ENCODE results near the gene ZNF714. TPM values are rescaled to one million over a fixed set of nuclear protein-coding genes. Genes with fewer than 3 reads are reported as not detected.

ZNF714 gene
- total RNA-seq, 1 experiment from 2014 or later, result 20.0 TPM

- no peak overlapping the region for H3K27ac ChIP-seq (ENCODE audit: low read depth, low read length)
- intact Hi-C loops (cut with micrococcal nuclease), result no loop called here
- no peak overlapping the region for H2AFZ ChIP-seq (ENCODE audit: low read depth, low read length, poor library complexity, severe bottlenecking)
- no peaks in the 10 kb centered on the region for H3K27me3 ChIP-seq (ENCODE audit: insufficient read depth, low read length)
- no peaks in the 10 kb centered on the region for H3K4me1 ChIP-seq (ENCODE audit: control insufficient read depth in 1 of 2, insufficient read depth in 2 of 2, low read length in 2 of 2)
- ChIA-PET POLR2A (no interaction called here), RAD21 (ENCODE audit: low non-redundant PET in 1 of 2, low total read pairs in 2 of 2, uncharacterized antibody in 2 of 2, unreplicated experiment in 2 of 2) (no interaction called here), CTCF (no interaction called here)
- no peak overlapping the region for H3K9ac ChIP-seq (ENCODE audit: low read length)
- BruUV-seq (replicated peaks), result no TSS peak
- no peak for ATAC-seq
- H3K4me3 ChIP-seq (replicated peaks in 1 of 2; ENCODE audit: low read depth in 1 of 2, low read length in 2 of 2), result no peak overlapping the region
- DNase-seq (ENCODE audit: low read depth, low spot score), result no peak
- no peaks in the 10 kb centered on the region; the same call in 1 of the 2 replicates for H4K20me1 ChIP-seq (ENCODE audit: insufficient read depth)
- 0 out of 2 replicates have a peak, but pooled peaks cover 7% of the 10 kb centered on the region for H3K79me2 ChIP-seq (ENCODE audit: insufficient read depth, low read length)
- TF ChIP-seq POLR2A (IDR thresholded peaks at IDR 0.05; ENCODE audit: borderline replicate concordance, extremely low read depth, insufficient read depth, insufficient read length) (no peak), CEBPB (IDR thresholded peaks at IDR 0.05; ENCODE audit: low read depth) (no peak), ZFX (IDR thresholded peaks at IDR 0.05) (no peak), SRF (IDR thresholded peaks at IDR 0.05; ENCODE audit: low read depth) (no peak), CBX3 (IDR thresholded peaks at IDR 0.05; ENCODE audit: low read depth) (no peak), REST (IDR thresholded peaks at IDR 0.05; ENCODE audit: low read depth) (no peak), CTCF (IDR thresholded peaks at IDR 0.05 in 2 of 3, conservative IDR thresholded peaks at IDR 0.05 in 1 of 3; ENCODE audit: borderline replicate concordance in 1 of 3, insufficient read depth in 1 of 3, low read depth in 2 of 3, low read length in 2 of 3) (no peak)
- H3K9me2 ChIP-seq (ENCODE audit: insufficient read depth), result no peaks in the 10 kb centered on the region
- H3K4me2 ChIP-seq (ENCODE audit: low read length), result no peak overlapping the region
- H3K9me3 ChIP-seq (ENCODE audit: control insufficient read depth in 1 of 2, insufficient read depth in 1 of 2, low read depth in 1 of 2, low read length in 2 of 2), result no peaks in the 10 kb centered on the region
- H3K36me3 ChIP-seq (ENCODE audit: control insufficient read depth in 1 of 2, insufficient read depth in 2 of 2, low read length in 2 of 2), result no peaks in the 10 kb centered on the region
Observed at GRCh38 chr19:21109116-21109515, 27.1 kb downstream of the ZNF714 start.

All from HCT116 (cell line).